ENCODE data around the gene LIN37. TPM values are rescaled to one million over a fixed set of nuclear protein-coding genes. Genes with fewer than 3 reads are reported as not detected.

Gene LIN37
- total RNA-seq, 2 experiments from 2014 or later: 10.5 to 12.4 TPM

- POLR2A ChIA-PET: no interaction called here
- ATAC-seq: no peak
- no peaks in the 10 kb centered on the region for H3K27me3 Mint-ChIP-seq (ENCODE audit: low read depth)
- peaks cover 28% of the 10 kb centered on the region for H3K36me3 Mint-ChIP-seq (ENCODE audit: low read depth)
- no peaks in the 10 kb centered on the region for H3K9me3 Mint-ChIP-seq (ENCODE audit: insufficient read depth)
- no peak for DNase-seq
- CTCF ChIA-PET: no interaction called here
- H3K27ac Mint-ChIP-seq: no peak overlapping the region
- H3K4me3 Mint-ChIP-seq: no peak overlapping the region
- no peaks in the 10 kb centered on the region for H3K4me1 Mint-ChIP-seq (ENCODE audit: low read depth)
Observed at GRCh38 chr19:35782589-35782988, 34.2 kb downstream of the LIN37 start.

GRCh38 chr19:35783469-35784434 lies 35.4 kb downstream of the LIN37 start:
- DNase-seq: no peak
- POLR2A ChIA-PET: no interaction called here
- Mint-ChIP-seq H3K4me3 (no peak overlapping the region), H3K36me3 (ENCODE audit: low read depth) (peaks cover 26% of the 10 kb centered on the region), H3K4me1 (ENCODE audit: low read depth) (no peaks in the 10 kb centered on the region), H3K9me3 (ENCODE audit: insufficient read depth) (no peaks in the 10 kb centered on the region), H3K27me3 (ENCODE audit: low read depth) (no peaks in the 10 kb centered on the region), H3K27ac (no peak overlapping the region)
- CTCF ChIA-PET: no interaction called here
- ATAC-seq: no peak

- Mint-ChIP-seq H3K4me1 (ENCODE audit: low read depth) (no peaks in the 10 kb centered on the region), H3K27ac (no peak overlapping the region), H3K4me3 (no peak overlapping the region), H3K36me3 (ENCODE audit: low read depth) (peaks cover 20% of the 10 kb centered on the region), H3K9me3 (ENCODE audit: insufficient read depth) (no peaks in the 10 kb centered on the region), H3K27me3 (ENCODE audit: low read depth) (no peaks in the 10 kb centered on the region)
- DNase-seq (no peak), ATAC-seq (no peak)
- ChIA-PET CTCF (no interaction called here), POLR2A (no interaction called here)
Observed at GRCh38 chr19:35784503-35785338, 36.3 kb downstream of the LIN37 start.

- CTCF ChIA-PET: no interaction called here
- no peak overlapping the region for H3K27ac Mint-ChIP-seq
- DNase-seq: no peak
- H3K36me3 Mint-ChIP-seq (ENCODE audit: low read depth): peaks cover 17% of the 10 kb centered on the region
- H3K9me3 Mint-ChIP-seq (ENCODE audit: insufficient read depth): no peaks in the 10 kb centered on the region
- no peaks in the 10 kb centered on the region for H3K4me1 Mint-ChIP-seq (ENCODE audit: low read depth)
- H3K4me3 Mint-ChIP-seq: no peak overlapping the region
- POLR2A ChIA-PET: no interaction called here
- H3K27me3 Mint-ChIP-seq (ENCODE audit: low read depth): no peaks in the 10 kb centered on the region
- ATAC-seq: no peak
Observed at GRCh38 chr19:35785339-35785627, 36.9 kb downstream of the LIN37 start.

- DNase-seq (no peak), ATAC-seq (no peak)
- POLR2A ChIA-PET: interaction anchor here (0.6 to 0.8 kb wide), 2 partner anchors 14 to 41 kb away, joined by 3 read pairs; partner anchors contain the start of genes PSENEN and U2AF1L4
- Mint-ChIP-seq H3K9me3 (ENCODE audit: insufficient read depth) (no peaks in the 10 kb centered on the region), H3K27me3 (ENCODE audit: low read depth) (no peaks in the 10 kb centered on the region), H3K4me3 (no peak overlapping the region), H3K27ac (no peak overlapping the region), H3K4me1 (ENCODE audit: low read depth) (no peaks in the 10 kb centered on the region), H3K36me3 (ENCODE audit: low read depth) (peaks cover 11% of the 10 kb centered on the region)
- CTCF ChIA-PET: no interaction called here
Observed at GRCh38 chr19:35786299-35787160, 38.2 kb downstream of the LIN37 start.

DNA sequence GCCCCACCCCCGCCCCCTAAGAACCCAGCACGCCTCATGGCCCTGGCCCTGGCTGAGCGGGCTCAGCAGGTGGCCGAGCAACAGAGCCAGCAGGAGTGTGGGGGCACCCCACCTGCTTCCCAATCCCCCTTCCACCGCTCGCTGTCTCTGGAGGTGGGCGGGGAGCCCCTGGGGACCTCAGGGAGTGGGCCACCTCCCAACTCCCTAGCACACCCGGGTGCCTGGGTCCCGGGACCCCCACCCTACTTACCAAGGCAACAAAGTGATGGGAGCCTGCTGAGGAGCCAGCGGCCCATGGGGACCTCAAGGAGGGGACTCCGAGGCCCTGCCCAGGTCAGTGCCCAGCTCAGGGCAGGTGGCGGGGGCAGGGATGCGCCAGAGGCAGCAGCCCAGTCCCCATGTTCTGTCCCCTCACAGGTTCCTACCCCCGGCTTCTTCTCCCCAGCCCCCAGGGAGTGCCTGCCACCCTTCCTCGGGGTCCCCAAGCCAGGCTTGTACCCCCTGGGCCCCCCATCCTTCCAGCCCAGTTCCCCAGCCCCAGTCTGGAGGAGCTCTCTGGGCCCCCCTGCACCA lies 38.9 kb downstream of the LIN37 start:
- POLR2A ChIA-PET: no interaction called here
- H3K27ac Mint-ChIP-seq: no peak overlapping the region
- H3K27me3 Mint-ChIP-seq (ENCODE audit: low read depth): no peaks in the 10 kb centered on the region
- H3K4me1 Mint-ChIP-seq (ENCODE audit: low read depth): no peaks in the 10 kb centered on the region
- CTCF ChIA-PET: no interaction called here
- ATAC-seq (no peak), DNase-seq (no peak)
- H3K36me3 Mint-ChIP-seq (ENCODE audit: low read depth): peaks cover 8% of the 10 kb centered on the region
- no peak overlapping the region for H3K4me3 Mint-ChIP-seq
- H3K9me3 Mint-ChIP-seq (ENCODE audit: insufficient read depth): no peaks in the 10 kb centered on the region

- Mint-ChIP-seq H3K27ac (no peak overlapping the region), H3K27me3 (ENCODE audit: low read depth) (peaks cover 3% of the 10 kb centered on the region), H3K36me3 (ENCODE audit: low read depth) (peaks cover under 1% of the 10 kb centered on the region), H3K4me3 (no peak overlapping the region), H3K4me1 (ENCODE audit: low read depth) (no peaks in the 10 kb centered on the region), H3K9me3 (ENCODE audit: insufficient read depth) (no peaks in the 10 kb centered on the region)
- POLR2A ChIA-PET: no interaction called here
- CTCF ChIA-PET: interaction anchor here (1.8 kb wide), 1 partner anchor 31 kb away, joined by 4 read pairs; no protein-coding TSS in a partner anchor
- ATAC-seq: no peak
- DNase-seq: no peak
Observed at GRCh38 chr19:35788205-35788960, 40.0 kb downstream of the LIN37 start.

GRCh38 chr19:35789195-35789977 lies 41.0 kb downstream of the LIN37 start:
- H3K27me3 Mint-ChIP-seq (ENCODE audit: low read depth): peaks cover 3% of the 10 kb centered on the region

GRCh38 chr19:35789978-35790944 lies 41.9 kb downstream of the LIN37 start:
- H3K27me3 Mint-ChIP-seq (ENCODE audit: low read depth): peaks cover 3% of the 10 kb centered on the region

More at GRCh38 chr19:35789195-35789977, 41.0 kb downstream of the LIN37 start:
- ChIA-PET POLR2A (no interaction called here), CTCF (interaction anchor here (1.8 kb wide), 1 partner anchor 30 kb away, joined by 4 read pairs; no protein-coding TSS in a partner anchor)
- Mint-ChIP-seq H3K9me3 (ENCODE audit: insufficient read depth) (no peaks in the 10 kb centered on the region), H3K4me1 (ENCODE audit: low read depth) (no peaks in the 10 kb centered on the region), H3K36me3 (ENCODE audit: low read depth) (no peaks in the 10 kb centered on the region), H3K27ac (no peak overlapping the region), H3K4me3 (no peak overlapping the region)
- no peak for DNase-seq
- no peak for ATAC-seq

More at GRCh38 chr19:35789978-35790944, 41.9 kb downstream of the LIN37 start:
- H3K36me3 Mint-ChIP-seq (ENCODE audit: low read depth): no peaks in the 10 kb centered on the region
- H3K27ac Mint-ChIP-seq: no peak overlapping the region
- H3K4me1 Mint-ChIP-seq (ENCODE audit: low read depth): no peaks in the 10 kb centered on the region
- DNase-seq: no peak
- no peaks in the 10 kb centered on the region for H3K9me3 Mint-ChIP-seq (ENCODE audit: insufficient read depth)
- CTCF ChIA-PET: interaction anchor here (1.0 to 1.8 kb wide), 2 partner anchors 29 to 141 kb away, joined by 4 read pairs; no protein-coding TSS in a partner anchor
- ATAC-seq: no peak
- POLR2A ChIA-PET: no interaction called here
- H3K4me3 Mint-ChIP-seq: no peak overlapping the region
